CD4-positive, alpha-beta T cell treated with Interferon alpha-2 for 1 hour (primary cell): ENCODE data around the gene PLAGL2.

Experiments used
- DNase-seq, 2 donors: peaks; one replicate each; pipeline ENCODE4 v3.0.0-alpha.2; 2020 to 2022

The PLAGL2 gene

DNA sequence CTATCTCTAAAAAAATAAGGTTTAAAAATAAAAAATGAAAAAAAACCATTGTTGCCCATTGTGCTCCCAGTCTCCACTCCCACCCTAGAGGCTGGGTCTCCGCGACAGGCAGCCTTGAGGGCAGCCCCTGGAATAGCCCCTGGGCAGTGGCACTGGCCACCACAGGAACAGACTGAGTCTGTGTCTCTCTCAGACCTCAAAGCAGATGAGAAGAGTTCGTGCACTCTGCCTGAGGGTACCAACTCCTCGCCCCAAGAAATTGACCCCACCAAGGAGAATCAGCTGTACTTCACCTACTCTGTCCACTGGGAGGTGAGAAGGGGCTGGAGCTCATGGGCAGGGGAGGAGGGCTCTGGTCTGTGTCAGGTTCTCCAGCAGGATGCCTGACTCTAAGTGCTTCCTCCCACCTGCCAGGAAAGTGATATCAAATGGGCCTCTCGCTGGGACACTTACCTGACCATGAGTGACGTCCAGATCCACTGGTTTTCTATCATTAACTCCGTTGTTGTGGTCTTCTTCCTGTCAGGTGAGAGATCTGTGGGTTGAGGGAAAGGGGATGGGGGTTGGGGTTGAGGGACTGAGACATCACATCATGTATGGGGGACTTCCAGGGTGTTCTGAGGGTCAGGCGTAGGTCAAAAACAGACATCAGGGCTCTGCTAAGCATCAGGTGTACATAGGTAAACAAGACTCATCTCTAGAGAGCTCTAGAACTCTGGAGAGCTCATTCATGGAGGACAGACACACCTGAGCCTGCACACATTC, 62.5 kb downstream of the PLAGL2 start:
- DNase-seq: no peak

DNA sequence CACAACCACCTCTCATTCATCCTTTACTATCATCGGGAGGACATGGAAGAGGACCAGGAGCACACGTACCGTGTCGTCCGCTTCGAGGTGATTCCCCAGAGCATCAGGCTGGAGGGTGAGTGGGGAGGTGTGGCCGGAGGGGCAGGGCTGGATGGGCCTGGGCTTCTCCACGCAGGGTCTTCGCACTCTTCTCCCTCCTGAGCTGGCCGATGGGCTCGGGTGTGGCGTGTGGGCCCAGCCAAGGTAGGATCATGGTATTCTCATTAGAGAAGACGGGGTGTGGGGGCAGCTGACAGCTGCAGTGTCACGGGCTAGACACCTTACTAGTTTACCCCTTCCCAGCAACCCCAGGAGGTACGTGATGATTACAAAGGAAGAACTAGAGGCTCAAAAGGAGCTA, 64.6 kb downstream of the PLAGL2 start:
- no peak for DNase-seq
